RWPE2 (cell line): Measurements from ENCODE around the gene ACE.

Source experiments
- ATAC-seq: fragments of 200-7000 bp; cut with Tn5 transposase; 3 replicates; pipeline ENCODE4 v1.9.1; 2021; ENCODE audit warnings: low read depth
- DNase-seq: peaks from one replicate; pipeline ENCODE4 v3.0.0-alpha.2; 2020; ENCODE audit warnings: low spot score
- H3K27ac ChIP-seq: fragments of 450-650 bp; 2 replicates; pipeline ENCODE4 v1.5.1; 2017; ENCODE audit warnings: mild to moderate bottlenecking; ENCODE audit not compliant: poor library complexity, severe bottlenecking
- H3K27me3 ChIP-seq: fragments of 250-450 bp; sonication (Bioruptor Pico); 2 replicates; pipeline ENCODE4 v1.5.1; 2021; ENCODE audit warnings: mild to moderate bottlenecking, moderate library complexity; ENCODE audit not compliant: insufficient read depth, poor library complexity, severe bottlenecking
- H3K36me3 ChIP-seq: fragments of 250-450 bp; sonication (Bioruptor Pico); 2 replicates; pipeline ENCODE4 v1.5.1; 2020; ENCODE audit warnings: low read depth, mild to moderate bottlenecking, moderate library complexity
- H3K4me1 ChIP-seq: fragments of 250-450 bp; sonication (Bioruptor Pico); 2 replicates; pipeline ENCODE4 v1.5.1; 2021; ENCODE audit warnings: mild to moderate bottlenecking, moderate library complexity; ENCODE audit not compliant: insufficient read depth, poor library complexity, severe bottlenecking
- H3K4me3 ChIP-seq: fragments of 250-450 bp; sonication (Bioruptor Pico); 2 replicates; pipeline ENCODE4 v1.5.1; 2021; ENCODE audit warnings: mild to moderate bottlenecking, moderate library complexity; ENCODE audit not compliant: severe bottlenecking
- H3K9me3 ChIP-seq: fragments of 250-450 bp; sonication (Bioruptor Pico); 2 replicates; pipeline ENCODE4 v1.5.1; 2021; ENCODE audit warnings: mild to moderate bottlenecking, moderate library complexity; ENCODE audit not compliant: severe bottlenecking
- CTCF ChIP-seq: fragments of 450-650 bp; IDR thresholded peaks from one replicate; pipeline ENCODE4 v1.5.1; 2017; ENCODE audit warnings: mild to moderate bottlenecking, moderate library complexity; ENCODE audit not compliant: poor library complexity, severe bottlenecking

ACE gene

GRCh38 chr17:63490858-63491400 lies 14.1 kb downstream of the ACE start:
- no peak for TF ChIP-seq CTCF

GRCh38 chr17:63491413-63491812 lies 14.6 kb downstream of the ACE start:
- TF ChIP-seq CTCF = no peak
- ATAC-seq = no peak
- no peak for DNase-seq
- no peaks in the 10 kb centered on the region for H3K36me3 ChIP-seq
- peaks cover 8% of the 10 kb centered on the region for H3K27me3 ChIP-seq
- H3K4me1 ChIP-seq = no peaks in the 10 kb centered on the region
- H3K4me3 ChIP-seq = no peak overlapping the region
- H3K27ac ChIP-seq = no peak overlapping the region
- no peaks in the 10 kb centered on the region for H3K9me3 ChIP-seq

More at GRCh38 chr17:63490858-63491400, 14.1 kb downstream of the ACE start:
- Histone ChIP-seq H3K27me3 (peaks cover 8% of the 10 kb centered on the region), H3K9me3 (no peaks in the 10 kb centered on the region), H3K4me3 (no peak overlapping the region), H3K27ac (no peak overlapping the region), H3K4me1 (no peaks in the 10 kb centered on the region), H3K36me3 (no peaks in the 10 kb centered on the region)
- ATAC-seq = no peak
- DNase-seq = no peak

GRCh38 chr17:63491977-63492618 lies 15.2 kb downstream of the ACE start:
- Histone ChIP-seq H3K36me3 (no peaks in the 10 kb centered on the region), H3K9me3 (no peaks in the 10 kb centered on the region), H3K27me3 (peaks cover 8% of the 10 kb centered on the region), H3K27ac (no peak overlapping the region), H3K4me3 (no peak overlapping the region), H3K4me1 (no peaks in the 10 kb centered on the region)
- DNase-seq = no peak
- TF ChIP-seq CTCF = no peak
- ATAC-seq = no peak

- no peak overlapping the region for H3K27ac ChIP-seq
- no peaks in the 10 kb centered on the region for H3K4me1 ChIP-seq
- no peaks in the 10 kb centered on the region for H3K36me3 ChIP-seq
- ATAC-seq = no peak
- DNase-seq = no peak
- H3K9me3 ChIP-seq = no peaks in the 10 kb centered on the region
- TF ChIP-seq CTCF = no peak
- H3K27me3 ChIP-seq = peaks cover 8% of the 10 kb centered on the region
- no peak overlapping the region for H3K4me3 ChIP-seq
Measured at GRCh38 chr17:63492940-63493339, 16.1 kb downstream of the ACE start.

GRCh38 chr17:63493411-63493810 lies 16.6 kb downstream of the ACE start:
- Histone ChIP-seq H3K36me3 (no peaks in the 10 kb centered on the region), H3K27me3 (peaks cover 8% of the 10 kb centered on the region), H3K9me3 (no peaks in the 10 kb centered on the region), H3K4me1 (no peaks in the 10 kb centered on the region), H3K27ac (no peak overlapping the region), H3K4me3 (no peak overlapping the region)
- no peak for TF ChIP-seq CTCF
- DNase-seq (no peak), ATAC-seq (no peak)
